ENCODE data around the gene PACRG.
"Not testable (repeated sequence)": the region's sequence is repeated elsewhere in the genome, so short reads cannot be mapped to it uniquely, and the experiment has no call there.

Gene PACRG

DNA sequence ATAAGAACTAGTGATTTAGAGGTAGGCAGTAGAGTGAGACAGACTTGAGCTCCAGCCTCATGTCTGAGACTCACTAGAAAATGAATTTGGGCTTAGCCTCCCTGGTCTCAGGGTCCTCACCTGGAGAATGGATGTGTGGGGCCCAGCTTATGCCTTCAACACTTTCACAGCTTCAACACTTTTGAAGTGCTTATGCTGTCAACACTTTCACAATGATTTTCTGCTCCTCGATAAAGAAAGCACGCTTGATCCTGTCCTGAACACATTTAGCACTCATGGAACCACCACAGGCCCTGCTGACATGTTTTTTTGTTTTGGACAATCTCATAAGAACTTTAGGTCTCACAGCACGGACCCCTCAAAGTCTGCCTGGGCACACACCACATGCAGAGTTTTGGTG, 229.3 kb downstream of the PACRG start:
- DNase-seq = no peak

DNA sequence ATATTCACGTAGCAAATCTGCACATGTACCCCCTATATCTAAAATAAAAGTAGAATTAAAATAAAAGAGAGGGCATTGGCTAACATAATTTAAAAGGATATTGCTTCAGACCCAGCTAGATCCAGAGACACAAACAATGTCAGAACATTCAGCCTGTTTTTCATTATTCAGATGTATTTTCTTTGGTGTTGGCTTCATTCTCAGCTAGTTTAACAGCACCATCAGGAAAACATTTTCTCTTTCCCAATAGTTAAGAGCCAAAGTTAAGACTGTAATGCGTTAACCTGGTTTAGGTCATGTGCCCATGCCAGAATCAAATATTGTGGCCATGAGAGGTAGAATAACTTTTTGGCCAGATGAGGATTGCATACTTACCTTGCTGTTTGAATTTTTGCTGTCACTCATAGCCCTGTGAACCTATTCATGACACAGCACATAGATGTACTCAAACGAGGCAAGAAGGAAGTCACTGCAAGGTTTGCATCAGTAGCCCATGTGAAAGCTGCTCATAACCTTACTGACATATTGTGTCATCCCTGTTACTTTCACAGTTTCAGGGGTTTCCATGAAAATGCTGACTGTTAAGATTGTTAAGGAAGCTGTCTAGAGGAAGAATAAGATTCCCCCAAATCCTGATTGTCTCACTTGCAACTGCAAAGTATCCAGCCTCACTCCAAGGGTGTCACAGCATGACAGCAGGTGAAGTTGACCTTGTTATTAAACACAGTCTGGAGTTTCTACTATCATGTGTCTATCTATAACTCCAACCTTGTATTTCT, 233.1 kb downstream of the PACRG start:
- no peak for DNase-seq

DNA sequence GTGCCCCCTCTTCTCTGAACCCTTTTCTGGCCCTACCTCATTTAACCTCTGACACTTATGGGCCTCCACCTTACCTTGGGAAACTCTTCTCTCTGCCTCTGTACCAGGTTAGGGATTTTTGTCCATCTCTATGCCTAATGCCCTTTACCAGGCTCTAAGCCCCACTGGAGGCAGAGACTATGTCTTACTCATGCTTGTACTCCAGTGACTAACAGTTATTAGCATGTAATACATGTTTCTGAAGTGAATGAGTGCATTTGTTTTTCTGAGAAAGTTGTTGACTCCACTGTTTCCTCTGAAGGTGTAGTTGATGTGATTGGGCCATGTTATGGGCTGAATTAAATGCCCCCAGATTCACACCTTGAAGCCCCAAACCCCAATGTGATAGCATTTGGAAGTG, 234.3 kb downstream of the PACRG start:
- DNase-seq = no peak

DNA sequence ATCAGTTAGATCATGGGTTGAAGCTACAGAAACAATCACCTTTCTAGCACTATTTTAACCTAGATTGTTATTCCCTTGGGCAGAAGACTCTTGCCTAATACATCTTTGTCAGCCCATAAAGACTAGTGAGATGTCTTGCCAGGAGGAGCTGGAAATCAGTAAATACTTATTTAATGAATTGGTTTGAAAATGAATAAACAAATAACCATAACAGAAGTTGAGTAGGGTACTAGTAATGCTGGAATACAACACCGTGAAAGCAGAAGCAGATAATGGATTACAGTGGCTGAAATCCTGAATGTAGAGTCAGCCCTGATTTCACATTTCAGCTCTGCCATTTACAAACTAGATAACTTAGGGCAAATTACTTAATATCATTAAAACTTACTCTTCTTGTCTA, 236.1 kb downstream of the PACRG start:
- DNase-seq = no peak

DNA sequence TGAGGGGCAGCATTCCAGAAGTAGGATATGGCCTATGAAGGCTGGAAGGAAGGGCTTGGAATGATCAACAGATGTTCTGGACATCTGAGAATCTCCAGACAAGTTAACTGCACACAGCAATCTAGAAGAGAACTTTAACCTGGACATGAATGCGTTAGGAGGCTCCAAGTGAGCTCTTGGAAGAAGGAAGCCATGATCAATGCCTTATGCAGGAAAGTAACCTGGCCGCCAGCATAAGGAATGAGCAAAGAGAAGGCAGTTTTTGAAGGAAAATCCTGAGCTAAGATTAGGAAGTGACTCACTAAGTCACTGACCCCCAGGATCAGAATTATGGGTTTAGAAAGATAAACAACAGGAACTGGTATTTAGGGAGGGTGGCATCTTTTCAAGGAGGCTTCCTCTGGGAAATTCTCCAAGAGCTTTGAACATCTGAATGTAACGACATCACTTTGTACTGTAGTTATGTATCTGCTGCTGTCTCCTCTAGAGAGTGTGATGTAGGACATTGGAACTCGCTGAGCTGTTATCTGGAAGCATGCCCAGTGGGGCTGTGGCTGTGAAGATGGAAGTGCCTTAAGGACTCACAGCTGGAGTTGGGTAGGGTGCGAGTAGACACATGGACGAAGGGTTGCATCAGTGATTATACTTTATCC, 236.8 kb downstream of the PACRG start:
- no peak for DNase-seq

DNA sequence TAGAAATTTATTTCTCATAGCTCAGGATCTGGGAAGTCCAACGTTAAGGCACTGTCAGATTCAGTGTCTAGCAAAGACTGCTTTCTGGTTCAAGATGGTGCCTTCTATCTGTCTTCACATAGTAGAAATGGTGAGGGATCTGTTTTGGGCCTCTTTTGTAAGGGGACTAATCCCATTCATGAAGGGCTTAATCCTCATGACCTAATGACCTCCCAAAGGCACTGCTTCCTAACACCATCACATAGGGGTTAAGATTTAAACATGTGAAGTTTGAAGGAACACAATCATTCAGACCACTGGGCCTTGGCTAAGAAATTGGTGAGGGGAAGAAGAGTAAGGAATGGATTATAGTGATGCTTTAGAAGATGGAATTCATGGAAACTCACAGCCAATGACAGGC, 237.6 kb downstream of the PACRG start:
- DNase-seq = no peak

DNA sequence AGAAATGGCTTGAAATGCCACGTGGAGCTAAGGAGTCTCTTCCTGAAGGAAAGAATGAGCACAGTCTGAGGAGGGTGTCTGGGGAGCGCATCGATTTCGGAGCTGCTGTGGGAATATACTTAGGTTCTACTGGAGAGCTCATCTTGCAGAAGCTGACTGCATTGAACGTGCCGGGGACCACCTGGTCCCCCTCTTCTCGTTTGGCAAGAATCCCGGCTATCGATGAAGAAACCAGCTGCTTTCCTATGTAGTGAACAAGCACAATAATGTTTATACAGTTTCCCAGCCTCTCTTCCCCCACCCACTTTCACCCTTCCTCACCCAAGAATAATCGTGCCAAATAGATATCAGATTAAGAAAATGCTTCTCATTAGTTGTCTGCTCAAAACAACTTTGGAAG, 242.5 kb downstream of the PACRG start:
- no peak for DNase-seq

DNA sequence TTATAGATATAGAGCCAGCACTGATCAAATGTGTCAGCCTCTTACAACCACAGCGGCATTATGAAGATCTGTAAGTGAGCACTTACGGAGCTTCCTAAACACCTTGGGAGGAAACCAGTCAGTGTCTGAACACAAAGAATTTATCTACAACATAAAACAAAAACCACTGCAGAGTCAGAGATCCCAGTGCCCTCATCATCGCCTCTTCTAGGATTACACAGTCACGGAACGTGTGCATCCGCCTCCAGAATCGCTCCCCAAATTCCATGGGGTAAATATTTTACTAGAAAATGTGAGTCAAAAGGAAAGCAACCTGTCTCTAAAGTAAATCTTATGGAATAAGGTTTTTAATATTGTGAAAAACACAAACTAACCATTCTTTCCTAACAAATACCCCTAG, 243.6 kb downstream of the PACRG start:
- DNase-seq = no peak

DNA sequence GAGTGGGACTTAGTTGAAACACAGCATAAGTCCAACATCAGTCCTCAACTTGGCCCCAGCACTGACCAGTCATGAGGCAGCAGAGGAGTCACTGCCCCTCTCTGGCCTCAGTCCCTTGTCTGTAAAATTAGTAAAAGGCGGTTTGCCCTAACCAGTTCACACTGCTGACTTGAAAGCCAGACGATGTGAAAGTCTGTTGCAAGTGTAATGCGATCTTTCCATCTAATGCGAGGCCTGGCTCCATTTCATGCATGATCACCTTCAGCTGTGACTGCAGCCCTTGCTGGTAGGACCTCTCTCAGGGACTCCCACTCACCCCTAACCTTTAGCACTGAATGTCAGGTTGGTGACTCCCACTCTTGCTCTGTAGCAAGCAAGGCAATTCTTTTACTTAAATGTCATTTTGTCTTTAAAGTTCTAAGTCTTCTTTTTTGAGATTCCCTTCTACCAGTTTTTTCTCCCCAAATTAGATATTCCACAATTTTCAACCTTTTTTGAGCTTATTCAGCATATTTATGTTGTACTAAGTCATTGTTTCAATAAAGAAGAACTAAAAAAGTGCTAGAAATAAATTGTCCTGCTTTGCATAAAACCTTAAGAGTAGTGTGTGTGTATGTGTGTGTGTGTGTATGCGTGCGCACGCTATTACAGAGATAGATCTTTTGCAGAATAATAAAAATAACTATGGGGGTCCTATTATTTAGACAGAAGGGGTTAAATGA, 245.5 kb downstream of the PACRG start:
- DNase-seq = peak; percentile 25 to 57

DNA sequence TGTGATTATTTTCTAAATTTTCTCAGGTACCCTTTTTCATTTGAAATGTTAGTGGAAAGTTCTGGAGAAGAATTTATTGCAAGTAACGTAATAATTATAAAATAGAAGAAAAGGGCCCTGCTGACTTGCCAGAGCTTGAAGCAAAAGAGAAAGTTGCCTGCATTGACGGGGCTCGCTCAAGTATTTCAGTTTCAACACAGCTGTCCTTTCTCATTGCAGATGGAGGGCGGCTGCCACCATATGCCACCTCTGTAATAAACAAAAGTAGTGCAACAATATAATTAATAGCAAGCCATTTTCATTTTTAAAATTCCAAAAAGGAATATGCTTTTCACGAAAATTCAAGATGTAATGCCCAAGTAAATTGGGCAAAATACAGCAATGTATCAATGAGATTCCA, 246.2 kb downstream of the PACRG start:
- DNase-seq = no peak

DNA sequence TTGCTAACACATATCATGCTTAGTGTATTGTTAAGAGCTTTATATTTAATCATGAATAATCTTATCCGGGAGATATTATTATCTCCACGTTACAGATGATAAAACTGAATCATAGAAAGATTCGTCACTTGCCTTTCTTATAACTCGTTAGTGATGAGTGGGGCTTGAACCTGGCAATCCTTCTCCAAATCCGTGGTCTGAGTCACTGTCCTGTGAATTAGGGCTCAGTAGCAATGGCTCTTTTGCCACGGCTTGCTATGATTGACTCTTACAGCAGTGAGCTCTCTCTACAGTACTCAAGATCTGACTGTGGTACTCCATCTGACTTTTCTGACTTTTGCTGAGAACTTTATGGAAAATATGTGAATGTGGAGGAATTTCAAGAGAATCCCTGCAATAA, 246.9 kb downstream of the PACRG start:
- DNase-seq = no peak

DNA sequence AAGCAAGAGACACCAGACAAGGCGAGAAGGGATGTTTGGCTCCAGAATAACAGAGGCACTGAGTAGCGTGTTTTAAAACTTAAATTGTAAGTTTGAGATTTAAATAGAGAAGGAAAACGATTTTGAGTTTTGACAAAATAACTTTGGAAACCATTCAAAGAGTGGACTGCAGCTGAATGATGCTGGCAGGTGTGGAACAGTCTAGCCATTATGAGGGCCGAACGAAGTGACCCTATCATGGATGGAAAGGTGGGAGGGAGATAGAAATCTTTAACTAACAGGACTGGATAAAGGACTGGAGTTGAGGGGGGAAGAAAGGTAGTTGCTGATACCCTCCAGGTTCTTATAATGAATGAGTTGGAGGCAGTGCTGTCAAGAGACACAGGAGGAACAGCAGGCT, 248.4 kb downstream of the PACRG start:
- no peak for DNase-seq

DNA sequence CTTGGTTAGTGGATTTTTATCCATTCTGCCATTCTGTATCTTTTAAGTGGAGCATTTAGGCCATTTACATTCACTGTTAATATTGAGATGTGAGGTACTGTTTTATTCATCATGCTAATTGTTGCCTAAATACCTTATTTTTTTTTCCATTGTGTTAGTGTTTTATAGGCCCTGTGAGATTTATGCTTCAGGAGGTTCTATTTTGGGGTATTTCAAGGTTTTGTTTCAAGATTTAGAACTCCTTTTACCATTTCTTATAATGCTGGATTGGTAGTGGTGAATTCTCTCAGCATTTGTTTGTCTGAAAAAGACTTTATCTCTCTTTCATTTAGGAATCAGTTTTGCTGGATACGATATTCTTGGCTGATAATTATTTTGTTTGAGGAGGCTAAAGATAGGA, 255.5 kb downstream of the PACRG start:
- not testable (repeated sequence) for DNase-seq

DNA sequence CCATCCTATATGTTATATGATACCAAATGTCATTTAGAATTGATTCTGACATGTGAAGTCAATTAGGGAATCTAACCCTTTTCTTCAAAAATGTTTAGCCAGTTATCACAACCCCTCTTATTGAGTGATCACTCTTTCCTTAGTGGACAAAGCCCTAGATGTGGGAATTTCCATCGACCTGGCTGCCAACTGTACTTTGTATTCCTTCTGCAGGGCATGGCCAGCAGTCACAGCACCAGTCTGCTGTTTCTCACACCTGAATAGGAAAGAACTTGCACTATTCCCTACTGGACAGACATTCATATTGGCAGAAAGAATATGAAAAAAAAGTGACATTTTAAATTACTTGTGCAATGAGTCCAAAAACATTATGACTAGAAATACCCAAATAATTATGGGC, 271.0 kb downstream of the PACRG start:
- DNase-seq = no peak

DNA sequence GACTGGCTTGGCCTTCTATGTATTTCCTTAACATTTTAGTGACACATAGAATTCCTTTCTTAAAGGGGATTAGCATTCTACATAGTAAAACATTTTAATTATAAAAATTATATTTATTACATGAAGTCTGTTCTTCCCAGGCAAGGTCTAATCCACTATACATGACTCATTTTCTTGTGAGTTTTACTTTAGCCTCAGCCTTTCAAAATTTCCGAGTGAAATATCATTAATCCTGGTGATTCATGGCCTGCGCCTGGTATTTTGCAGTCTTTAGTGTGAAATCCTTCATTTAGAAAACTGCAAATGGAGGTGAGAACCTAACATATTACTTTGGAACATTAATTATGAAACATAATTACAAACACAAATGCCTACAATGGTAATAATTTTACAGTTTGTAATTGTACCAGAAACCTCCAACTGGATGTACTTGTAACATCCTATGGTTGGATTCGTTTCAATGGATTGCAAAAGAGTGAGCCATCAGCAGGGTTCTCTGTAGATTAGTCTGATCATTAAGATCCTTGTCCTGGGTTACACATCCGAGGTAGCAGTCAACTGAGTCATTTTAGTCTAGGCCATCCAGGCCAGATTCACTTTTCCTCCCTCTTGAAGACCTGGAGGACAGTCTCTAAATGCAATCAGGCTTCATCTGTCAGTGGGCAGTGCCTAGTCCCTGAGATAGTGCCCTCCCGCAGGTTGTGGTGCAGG, 272.0 kb downstream of the PACRG start:
- no peak for DNase-seq

DNA sequence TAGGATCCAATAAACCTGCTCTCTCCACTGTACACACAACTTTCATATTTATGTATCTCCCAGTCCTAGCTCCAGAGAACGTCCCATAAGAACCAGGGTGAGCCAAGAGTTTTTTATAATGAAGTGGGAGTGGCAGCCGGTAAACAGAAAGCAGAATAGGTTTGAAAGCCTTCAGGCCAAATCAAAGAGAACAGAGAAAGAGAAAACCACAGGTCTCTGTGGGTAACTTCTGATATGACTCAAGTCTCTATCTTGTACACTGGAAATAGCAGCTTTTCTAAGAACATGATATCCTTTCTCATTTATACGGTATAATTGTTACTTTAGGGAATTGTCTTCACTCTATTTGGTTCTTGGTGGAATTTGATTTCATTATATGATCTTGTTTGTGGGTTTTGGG, 273.6 kb downstream of the PACRG start:
- DNase-seq = no peak

DNA sequence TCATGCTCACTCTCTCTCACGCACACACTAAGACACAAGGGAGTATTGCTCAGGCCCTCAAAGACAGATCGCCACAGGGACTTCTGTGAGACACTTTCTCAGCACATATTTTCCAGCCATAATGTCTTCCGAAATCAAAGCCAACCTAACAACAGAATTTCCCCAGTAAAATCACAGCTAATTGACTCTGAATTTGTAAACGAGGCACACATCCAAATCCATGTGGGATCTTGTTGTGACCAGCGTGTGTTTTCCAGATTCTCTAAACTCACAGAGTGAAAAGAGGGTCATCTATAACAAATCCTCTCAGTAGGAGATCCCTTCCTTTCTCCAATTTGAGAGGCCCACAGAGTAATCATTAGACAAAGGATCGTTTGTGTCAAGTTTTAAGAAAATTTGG, 280.4 kb downstream of the PACRG start:
- DNase-seq = no peak

DNA sequence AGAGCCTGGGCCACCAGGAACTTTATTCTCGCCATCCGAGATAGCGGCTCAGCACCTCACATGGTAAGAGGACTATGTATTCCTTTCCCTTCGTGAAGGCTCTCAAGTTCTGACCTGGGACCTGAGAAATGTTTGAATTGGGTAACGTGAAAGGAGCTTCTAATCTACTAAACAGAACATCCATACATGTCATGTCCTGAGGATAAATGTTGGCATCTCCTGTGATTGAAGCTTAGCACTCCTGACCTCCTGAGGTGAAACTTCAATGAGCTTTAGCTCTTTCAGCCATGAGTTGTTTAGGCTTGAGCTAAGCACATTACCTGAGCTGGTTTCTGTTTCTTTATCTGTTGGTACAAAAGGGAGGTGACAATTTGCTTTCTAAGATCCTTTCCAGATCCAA, 280.9 kb downstream of the PACRG start:
- DNase-seq = no peak

DNA sequence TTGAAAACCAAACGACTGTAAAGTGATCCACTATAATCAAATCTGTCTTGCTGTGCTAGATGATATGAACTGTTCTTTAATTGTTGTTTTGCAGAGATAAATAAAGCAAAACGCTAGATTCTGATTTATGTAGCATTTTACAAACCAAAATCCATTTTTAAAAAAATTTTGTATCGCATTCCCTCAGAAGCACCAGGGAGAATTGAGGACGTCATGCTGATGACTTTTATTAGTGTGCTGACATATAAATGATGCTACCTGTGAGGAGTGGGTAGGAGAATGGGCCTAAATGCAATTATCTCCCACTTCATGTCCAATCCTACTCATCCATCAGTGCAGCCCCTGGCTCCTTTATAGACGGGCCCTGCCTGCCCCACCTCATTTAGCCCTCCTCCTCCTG, 282.4 kb downstream of the PACRG start:
- no peak for DNase-seq

DNA sequence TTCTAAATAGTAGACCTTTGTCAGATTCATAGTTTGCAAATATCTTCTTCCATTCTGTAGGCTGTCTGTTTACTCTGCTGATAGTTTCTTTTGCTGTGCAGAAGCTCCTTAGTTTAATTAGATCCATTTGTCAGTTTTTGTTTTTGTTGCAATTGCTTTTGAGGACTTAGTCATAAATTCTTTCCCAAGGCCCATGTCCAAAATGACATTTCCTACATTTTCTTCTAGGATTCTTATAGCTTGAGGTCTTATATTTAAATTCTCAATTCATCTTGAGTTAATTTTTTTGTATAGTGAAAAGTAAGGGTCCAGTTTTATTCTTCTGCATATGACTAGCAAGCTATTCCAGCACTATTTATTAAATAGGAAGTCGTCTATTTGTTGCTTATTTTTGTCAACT, 287.0 kb downstream of the PACRG start:
- no peak for DNase-seq

DNA sequence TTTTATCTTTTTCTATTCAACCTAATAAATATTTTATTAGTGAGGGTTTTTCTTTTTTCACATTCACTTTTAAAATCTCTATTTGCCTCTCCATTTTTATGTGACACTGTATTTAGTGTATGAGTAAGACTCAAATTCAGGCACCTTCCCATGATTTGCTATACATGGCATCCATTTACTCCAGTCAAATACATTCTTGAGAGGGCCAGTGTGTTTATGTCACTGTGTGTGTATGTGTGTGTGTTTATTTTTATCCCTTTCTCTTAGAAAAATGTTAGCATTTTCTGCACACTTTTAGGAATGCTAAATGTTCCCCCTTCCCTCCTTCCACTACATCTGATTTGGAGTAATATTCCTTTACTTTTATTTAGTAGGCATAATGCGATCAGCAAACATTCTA, 290.0 kb downstream of the PACRG start:
- DNase-seq = no peak

DNA sequence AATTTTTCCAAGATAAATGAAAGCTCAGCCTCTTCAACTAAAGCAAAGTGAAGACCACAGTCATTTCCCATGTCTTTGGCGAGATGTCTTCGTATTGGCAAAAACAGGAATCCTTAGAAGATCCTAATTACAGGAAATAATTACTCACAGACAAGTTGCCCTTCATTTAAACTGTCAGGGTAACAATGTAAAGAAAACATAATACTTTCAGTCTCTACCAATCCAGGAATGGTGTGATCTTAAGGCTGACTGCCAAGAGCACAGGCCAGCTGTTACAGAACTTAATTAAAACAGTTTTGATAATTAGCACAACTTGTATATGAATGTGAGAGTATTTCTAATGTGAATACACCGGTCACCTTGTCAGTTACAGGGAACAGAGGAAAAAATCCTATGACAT, 292.2 kb downstream of the PACRG start:
- no peak for DNase-seq

DNA sequence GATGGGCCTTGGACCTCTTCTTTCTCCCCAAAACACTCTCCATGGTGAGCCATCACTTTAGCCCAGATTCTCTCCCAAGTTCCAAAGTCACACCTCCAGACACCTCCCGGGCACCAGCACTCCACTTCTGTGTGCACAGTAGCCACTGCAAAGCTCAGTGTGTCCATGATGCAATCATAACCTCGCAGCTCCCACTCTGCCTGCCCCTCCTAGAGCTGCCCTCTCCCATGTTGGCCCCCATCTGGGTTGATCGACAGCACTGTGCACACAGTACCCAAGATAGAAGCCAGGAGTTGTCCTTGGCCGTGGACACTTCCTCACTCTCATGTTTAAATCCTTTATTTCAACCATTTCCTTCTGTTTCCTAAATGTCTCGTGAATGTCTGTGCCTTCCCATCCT, 293.3 kb downstream of the PACRG start:
- DNase-seq = no peak

DNA sequence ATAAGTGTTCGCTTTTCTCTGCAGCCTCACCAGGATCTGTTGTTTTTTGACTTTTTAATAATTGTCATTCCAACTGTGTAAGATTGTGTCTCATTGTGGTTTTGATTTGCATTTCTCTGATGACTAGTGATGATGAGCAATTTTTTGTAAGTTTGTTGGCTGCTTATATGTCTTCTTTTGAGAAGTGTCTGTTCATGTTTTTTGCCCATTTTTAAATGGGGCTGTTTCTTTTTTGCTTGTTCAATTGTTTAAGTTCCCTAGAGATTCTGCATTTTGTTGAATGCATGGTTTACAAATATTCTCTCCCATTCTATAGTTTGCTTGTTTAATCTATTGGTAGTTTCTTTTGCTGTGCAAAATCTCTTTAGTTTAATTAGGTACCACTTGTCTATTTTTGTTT, 295.9 kb downstream of the PACRG start:
- DNase-seq = no peak
